SK-N-MC (cell line): Measurements from ENCODE around the gene CIT.

Experiments used
- EZH2 ChIP-seq: fragments of 200-600 bp; sonication (generic); IDR thresholded peaks from one replicate; pipeline ENCODE4 v1.6.1; 2017; ENCODE audit warnings: antibody characterized with exemption
- FOXP2 ChIP-seq: optimal IDR thresholded peaks from 2 replicates; pipeline ENCODE3; 2011; ENCODE audit warnings: mild to moderate bottlenecking, moderate library complexity; ENCODE audit not compliant: insufficient read depth; ENCODE audit errors: extremely low read length, control extremely low read depth
- POLR2AphosphoS5 ChIP-seq: IDR thresholded peaks from 2 replicates; pipeline ENCODE4 v1.6.1; 2012; ENCODE audit warnings: mild to moderate bottlenecking, low read depth, low read length, borderline replicate concordance

DNA sequence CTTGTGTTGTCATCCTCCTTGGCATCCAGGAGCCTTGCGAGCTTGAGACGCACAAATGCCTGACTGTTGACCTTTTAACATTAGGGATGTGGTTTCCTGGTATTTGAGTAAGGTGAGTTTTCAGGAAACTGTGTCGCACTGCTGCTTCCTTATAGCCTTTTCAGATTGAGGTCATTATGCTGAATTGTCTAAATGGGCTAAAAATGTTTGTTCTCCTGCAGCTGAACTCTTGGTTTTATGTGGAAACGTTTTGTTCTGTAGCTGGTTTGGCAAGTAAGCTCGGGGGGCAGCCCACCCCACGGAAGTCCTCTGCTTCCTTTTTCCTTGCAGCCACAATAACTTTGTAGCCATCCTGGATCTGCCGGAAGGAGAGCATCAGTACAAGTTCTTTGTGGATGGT is 203.5 kb downstream of the CIT start:
- TF ChIP-seq FOXP2 (no peak), POLR2AphosphoS5 (no peak), EZH2 (no peak)
